NB4 (cell line): Measurements from ENCODE around the gene NFIL3.

Source experiments
- MAX ChIP-seq: IDR thresholded peaks from 2 replicates; pipeline ENCODE4 v1.6.1; 2011; ENCODE audit warnings: low read depth, low read length
- TF ChIP-seq, protein P1 (sequence below): IDR thresholded peaks from one replicate; pipeline ENCODE4 v1.5.1; 2012; ENCODE audit warnings: low read depth, low read length

- no peak for TF ChIP-seq MAX
- TF ChIP-seq, protein P1, sequence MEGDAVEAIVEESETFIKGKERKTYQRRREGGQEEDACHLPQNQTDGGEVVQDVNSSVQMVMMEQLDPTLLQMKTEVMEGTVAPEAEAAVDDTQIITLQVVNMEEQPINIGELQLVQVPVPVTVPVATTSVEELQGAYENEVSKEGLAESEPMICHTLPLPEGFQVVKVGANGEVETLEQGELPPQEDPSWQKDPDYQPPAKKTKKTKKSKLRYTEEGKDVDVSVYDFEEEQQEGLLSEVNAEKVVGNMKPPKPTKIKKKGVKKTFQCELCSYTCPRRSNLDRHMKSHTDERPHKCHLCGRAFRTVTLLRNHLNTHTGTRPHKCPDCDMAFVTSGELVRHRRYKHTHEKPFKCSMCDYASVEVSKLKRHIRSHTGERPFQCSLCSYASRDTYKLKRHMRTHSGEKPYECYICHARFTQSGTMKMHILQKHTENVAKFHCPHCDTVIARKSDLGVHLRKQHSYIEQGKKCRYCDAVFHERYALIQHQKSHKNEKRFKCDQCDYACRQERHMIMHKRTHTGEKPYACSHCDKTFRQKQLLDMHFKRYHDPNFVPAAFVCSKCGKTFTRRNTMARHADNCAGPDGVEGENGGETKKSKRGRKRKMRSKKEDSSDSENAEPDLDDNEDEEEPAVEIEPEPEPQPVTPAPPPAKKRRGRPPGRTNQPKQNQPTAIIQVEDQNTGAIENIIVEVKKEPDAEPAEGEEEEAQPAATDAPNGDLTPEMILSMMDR, result no peak
These were observed 31.2 kb downstream of the NFIL3 start for GRCh38 chr9:91392435-91392834.
